ENCODE results near the gene LMBRD2. TPM values are rescaled to one million over a fixed set of nuclear protein-coding genes. Genes with fewer than 3 reads are reported as not detected.
"Not testable (repeated sequence)": the region's sequence is repeated elsewhere in the genome, so short reads cannot be mapped to it uniquely, and the experiment has no call there.

The LMBRD2 gene
- total RNA-seq: 11.5 and 13.8 TPM in 2 replicates

DNA sequence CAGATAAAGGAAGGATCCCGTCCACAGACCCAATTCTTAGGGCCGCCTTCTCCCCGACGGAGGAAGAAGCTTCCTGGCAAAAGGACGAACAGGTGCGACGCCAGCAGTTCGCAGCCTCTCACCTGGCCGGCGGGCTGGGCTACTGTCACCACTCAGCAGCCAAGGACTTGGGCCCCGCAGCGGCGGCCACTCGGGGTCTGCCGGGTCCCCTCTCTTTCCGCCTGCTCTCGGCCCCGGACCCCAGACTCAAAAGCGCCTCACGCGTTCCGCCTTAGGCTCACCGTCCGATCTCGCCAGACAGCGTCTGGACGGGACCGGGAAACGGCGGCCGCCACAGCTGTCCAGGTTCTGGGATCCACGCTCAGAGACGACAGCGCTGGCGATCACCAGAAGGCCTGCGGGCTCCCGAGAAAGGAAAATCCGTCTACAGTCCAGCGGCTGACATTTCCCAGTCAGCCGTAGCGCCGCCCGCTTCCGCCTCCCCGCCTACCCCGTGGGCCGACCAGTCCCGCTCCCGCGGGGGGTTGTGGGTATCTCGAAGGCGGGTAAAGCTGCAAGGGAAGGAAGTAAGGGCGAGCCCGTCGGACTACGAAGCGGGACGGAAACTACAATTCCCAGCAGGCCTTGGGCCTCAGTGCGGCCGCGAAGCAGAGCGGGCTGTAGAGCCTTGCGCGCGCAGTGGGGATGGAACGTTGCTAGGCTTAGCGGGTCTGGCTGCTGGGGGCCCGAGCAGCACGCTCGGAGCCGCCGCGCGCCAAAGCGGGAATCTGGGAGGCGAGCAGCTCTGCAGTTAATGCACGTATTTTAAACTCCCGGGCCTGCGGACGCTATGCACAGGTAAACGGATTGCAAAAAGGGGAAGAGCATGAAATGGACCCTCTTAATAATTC is at the start of gene LMBRD2, which contains the start of gene SKP2:
TSS of gene LMBRD2 (minus strand) at position 454 of the 890 bp plus-strand sequence. CDS start 8,538 bp downstream, outside the sequence.
TSS of gene SKP2 (plus strand) at position 678 of the 890 bp plus-strand sequence. CDS start at position 830, 152 bp downstream.
- H2AFZ ChIP-seq (ENCODE audit: low read length): peak within 1 kb of the TSS; percentile 98
- peak within 1 kb of the TSS; percentile 91 for H3K4me3 ChIP-seq (ENCODE audit: insufficient read depth, low read length)
- peak within 1 kb of the TSS; percentile 95 for H3K4me2 ChIP-seq (ENCODE audit: insufficient read depth, low read length)
- no peaks in the 10 kb centered on the region for H3K27me3 ChIP-seq (ENCODE audit: insufficient read depth, low read length)
- TF ChIP-seq, protein P1, sequence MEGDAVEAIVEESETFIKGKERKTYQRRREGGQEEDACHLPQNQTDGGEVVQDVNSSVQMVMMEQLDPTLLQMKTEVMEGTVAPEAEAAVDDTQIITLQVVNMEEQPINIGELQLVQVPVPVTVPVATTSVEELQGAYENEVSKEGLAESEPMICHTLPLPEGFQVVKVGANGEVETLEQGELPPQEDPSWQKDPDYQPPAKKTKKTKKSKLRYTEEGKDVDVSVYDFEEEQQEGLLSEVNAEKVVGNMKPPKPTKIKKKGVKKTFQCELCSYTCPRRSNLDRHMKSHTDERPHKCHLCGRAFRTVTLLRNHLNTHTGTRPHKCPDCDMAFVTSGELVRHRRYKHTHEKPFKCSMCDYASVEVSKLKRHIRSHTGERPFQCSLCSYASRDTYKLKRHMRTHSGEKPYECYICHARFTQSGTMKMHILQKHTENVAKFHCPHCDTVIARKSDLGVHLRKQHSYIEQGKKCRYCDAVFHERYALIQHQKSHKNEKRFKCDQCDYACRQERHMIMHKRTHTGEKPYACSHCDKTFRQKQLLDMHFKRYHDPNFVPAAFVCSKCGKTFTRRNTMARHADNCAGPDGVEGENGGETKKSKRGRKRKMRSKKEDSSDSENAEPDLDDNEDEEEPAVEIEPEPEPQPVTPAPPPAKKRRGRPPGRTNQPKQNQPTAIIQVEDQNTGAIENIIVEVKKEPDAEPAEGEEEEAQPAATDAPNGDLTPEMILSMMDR (IDR thresholded peaks at IDR 0.05; ENCODE audit: extremely low read depth, low read depth, low read length): no peak
- H3K36me3 ChIP-seq (ENCODE audit: insufficient read depth, low read length): peaks cover 17% of the 10 kb centered on the region
- peaks cover 70% of the 10 kb centered on the region for H3K79me2 ChIP-seq (ENCODE audit: insufficient read depth, low read length)
- no peaks in the 10 kb centered on the region for H3K9me3 ChIP-seq (ENCODE audit: low read depth, low read length)
- peaks cover 24% of the 10 kb centered on the region for H3K4me1 ChIP-seq (ENCODE audit: insufficient read depth, low read length)
- H3K27ac ChIP-seq (ENCODE audit: low read depth, low read length): peak within 1 kb of the TSS; percentile 70
- peak; percentile 96 for DNase-seq (ENCODE audit: insufficient read length, low spot score, missing footprints)
- peaks cover 6% of the 10 kb centered on the region for H4K20me1 ChIP-seq (ENCODE audit: insufficient read depth, low read length)

DNA sequence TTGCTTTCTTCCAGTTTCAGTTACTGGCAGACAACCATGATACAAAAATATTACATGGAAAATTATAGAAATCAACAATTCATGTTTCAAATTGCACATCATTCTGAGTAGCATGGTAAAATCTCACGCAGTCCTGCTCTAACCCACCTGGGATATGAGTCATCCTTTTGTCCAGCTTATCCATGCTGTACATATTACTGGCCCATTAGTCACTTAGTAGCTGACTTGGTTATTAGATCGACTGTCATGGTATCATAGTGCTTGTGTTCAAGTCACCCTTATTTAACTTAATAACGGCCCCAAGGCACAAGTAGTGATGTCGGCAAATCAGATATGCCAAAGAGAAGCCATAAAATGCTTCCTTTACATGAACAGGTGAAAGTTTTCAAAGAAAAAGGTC is 48.8 kb upstream of the LMBRD2 start:
- H3K4me2 ChIP-seq (ENCODE audit: insufficient read depth, low read length): peak overlapping the region; percentile 9

DNA sequence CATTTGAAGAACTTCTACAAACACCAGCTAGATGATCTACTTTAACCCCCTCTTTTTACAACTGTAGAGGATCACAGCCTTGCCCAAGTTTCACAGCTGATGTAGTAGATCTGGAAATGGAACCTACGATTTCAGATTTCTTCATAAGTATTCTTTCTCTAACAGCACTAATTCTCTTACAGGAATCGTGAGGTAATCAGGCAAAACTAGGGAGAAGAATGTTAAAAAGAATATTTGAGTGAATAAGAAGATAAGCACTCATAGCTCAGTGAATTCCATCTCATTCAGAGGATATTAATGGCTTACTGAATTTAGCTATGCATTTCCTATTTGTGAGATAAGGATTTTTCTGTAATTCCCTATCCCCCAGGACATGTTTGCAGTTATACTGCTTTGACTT is 47.9 kb upstream of the LMBRD2 start:
- Histone ChIP-seq H3K4me1 (ENCODE audit: insufficient read depth, low read length) (peaks cover 26% of the 10 kb centered on the region), H3K9me3 (ENCODE audit: low read depth, low read length) (no peaks in the 10 kb centered on the region), H3K4me3 (ENCODE audit: insufficient read depth, low read length) (no peak overlapping the region), H2AFZ (ENCODE audit: low read length) (no peak overlapping the region), H3K79me2 (ENCODE audit: insufficient read depth, low read length) (no peaks in the 10 kb centered on the region), H3K4me2 (ENCODE audit: insufficient read depth, low read length) (no peak overlapping the region), H3K27ac (ENCODE audit: low read depth, low read length) (peak overlapping the region; percentile 33), H4K20me1 (ENCODE audit: insufficient read depth, low read length) (no peaks in the 10 kb centered on the region), H3K27me3 (ENCODE audit: insufficient read depth, low read length) (no peaks in the 10 kb centered on the region), H3K36me3 (ENCODE audit: insufficient read depth, low read length) (peaks cover 23% of the 10 kb centered on the region)
- TF ChIP-seq, protein P1 (IDR thresholded peaks at IDR 0.05; ENCODE audit: extremely low read depth, low read depth, low read length): no peak
- no peak for DNase-seq (ENCODE audit: insufficient read length, low spot score, missing footprints)

More for the DNA sequence above, 48.8 kb upstream of the LMBRD2 start:
- Histone ChIP-seq H2AFZ (ENCODE audit: low read length) (no peak overlapping the region), H3K4me1 (ENCODE audit: insufficient read depth, low read length) (peaks cover 26% of the 10 kb centered on the region), H3K79me2 (ENCODE audit: insufficient read depth, low read length) (no peaks in the 10 kb centered on the region), H3K4me3 (ENCODE audit: insufficient read depth, low read length) (no peak overlapping the region), H3K36me3 (ENCODE audit: insufficient read depth, low read length) (peaks cover 23% of the 10 kb centered on the region), H3K27me3 (ENCODE audit: insufficient read depth, low read length) (no peaks in the 10 kb centered on the region), H3K27ac (ENCODE audit: low read depth, low read length) (no peak overlapping the region), H3K9me3 (ENCODE audit: low read depth, low read length) (no peaks in the 10 kb centered on the region), H4K20me1 (ENCODE audit: insufficient read depth, low read length) (no peaks in the 10 kb centered on the region)
- TF ChIP-seq, protein P1 (IDR thresholded peaks at IDR 0.05; ENCODE audit: extremely low read depth, low read depth, low read length): no peak
- no peak for DNase-seq (ENCODE audit: insufficient read length, low spot score, missing footprints)

DNA sequence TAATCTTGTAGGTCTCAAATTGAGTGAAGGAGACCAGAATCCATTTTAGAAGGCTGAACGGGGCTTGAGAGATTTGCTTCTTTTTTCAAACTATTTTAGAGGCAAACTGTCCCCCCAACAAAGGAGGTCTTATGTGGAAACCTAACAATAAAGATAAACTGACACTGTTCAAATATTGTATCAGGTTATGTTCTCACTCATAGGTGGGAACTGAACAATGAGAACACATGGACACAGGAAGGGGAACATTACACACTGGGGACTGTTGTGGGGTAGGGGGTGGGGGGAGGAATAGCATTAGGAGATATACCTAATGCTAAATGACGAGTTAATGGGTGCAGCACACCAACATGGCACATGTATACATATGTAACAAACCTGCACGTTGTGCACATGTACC is 47.1 kb upstream of the LMBRD2 start:
- H3K4me1 ChIP-seq (ENCODE audit: insufficient read depth, low read length): peaks cover 25% of the 10 kb centered on the region
- H3K27ac ChIP-seq (ENCODE audit: low read depth, low read length); H3K27me3 ChIP-seq (ENCODE audit: insufficient read depth, low read length); H3K9me3 ChIP-seq (ENCODE audit: low read depth, low read length); H4K20me1 ChIP-seq (ENCODE audit: insufficient read depth, low read length); DNase-seq (ENCODE audit: insufficient read length, low spot score, missing footprints); H3K4me3 ChIP-seq (ENCODE audit: insufficient read depth, low read length); H3K79me2 ChIP-seq (ENCODE audit: insufficient read depth, low read length); H3K4me2 ChIP-seq (ENCODE audit: insufficient read depth, low read length); H2AFZ ChIP-seq (ENCODE audit: low read length): not testable (repeated sequence)
- peaks cover 23% of the 10 kb centered on the region for H3K36me3 ChIP-seq (ENCODE audit: insufficient read depth, low read length)

Measured in osteoblast (primary cell).